ENCODE results near the gene FCAMR.

The FCAMR gene

GRCh38 chr1:206986885-206987284, 16.6 kb upstream of the FCAMR start:
- H3K4me3 ChIP-seq (ENCODE audit: low read length), result no peak overlapping the region
- no peaks in the 10 kb centered on the region for H3K9me3 ChIP-seq (replicated peaks; ENCODE audit: low read length)
- no peak overlapping the region for H3K9ac ChIP-seq (ENCODE audit: low read depth, low read length)
- no peaks in the 10 kb centered on the region for H3K36me3 ChIP-seq (ENCODE audit: insufficient read depth, low read length)
- no peak overlapping the region for H3K4me2 ChIP-seq (ENCODE audit: low read length)
- no peaks in the 10 kb centered on the region for H3K4me1 ChIP-seq (ENCODE audit: control insufficient read depth, insufficient read depth, low read length)
- H3K27me3 ChIP-seq (ENCODE audit: control insufficient read depth, insufficient read depth, low read length), result peaks cover 38% of the 10 kb centered on the region

GRCh38 chr1:206986402-206986801, 16.1 kb upstream of the FCAMR start:
- Histone ChIP-seq H3K4me3 (ENCODE audit: low read length) (no peak overlapping the region), H3K9me3 (replicated peaks; ENCODE audit: low read length) (no peaks in the 10 kb centered on the region), H3K36me3 (ENCODE audit: insufficient read depth, low read length) (no peaks in the 10 kb centered on the region), H3K4me1 (ENCODE audit: control insufficient read depth, insufficient read depth, low read length) (no peaks in the 10 kb centered on the region), H3K9ac (ENCODE audit: low read depth, low read length) (no peak overlapping the region), H3K27me3 (ENCODE audit: control insufficient read depth, insufficient read depth, low read length) (peaks cover 38% of the 10 kb centered on the region), H3K4me2 (ENCODE audit: low read length) (no peak overlapping the region)

- H3K4me3 ChIP-seq (ENCODE audit: low read length), result no peak overlapping the region
- H3K4me1 ChIP-seq (ENCODE audit: control insufficient read depth, insufficient read depth, low read length), result no peaks in the 10 kb centered on the region
- H3K9ac ChIP-seq (ENCODE audit: low read depth, low read length), result no peak overlapping the region
- H3K9me3 ChIP-seq (replicated peaks; ENCODE audit: low read length), result no peaks in the 10 kb centered on the region
- H3K36me3 ChIP-seq (ENCODE audit: insufficient read depth, low read length), result no peaks in the 10 kb centered on the region
- no peak overlapping the region for H3K4me2 ChIP-seq (ENCODE audit: low read length)
- peaks cover 38% of the 10 kb centered on the region for H3K27me3 ChIP-seq (ENCODE audit: control insufficient read depth, insufficient read depth, low read length)
These were observed 15.0 kb upstream of the FCAMR start for GRCh38 chr1:206985162-206985749.

GRCh38 chr1:206982216-206982615, 12.0 kb upstream of the FCAMR start:
- H3K4me2 ChIP-seq (ENCODE audit: low read length), result no peak overlapping the region
- H3K9ac ChIP-seq (ENCODE audit: low read depth, low read length), result no peak overlapping the region
- H3K27me3 ChIP-seq (ENCODE audit: control insufficient read depth, insufficient read depth, low read length), result peaks cover 24% of the 10 kb centered on the region
- no peak overlapping the region for H3K4me3 ChIP-seq (ENCODE audit: low read length)
- no peaks in the 10 kb centered on the region for H3K4me1 ChIP-seq (ENCODE audit: control insufficient read depth, insufficient read depth, low read length)
- H3K36me3 ChIP-seq (ENCODE audit: insufficient read depth, low read length), result no peaks in the 10 kb centered on the region
- H3K9me3 ChIP-seq (replicated peaks; ENCODE audit: low read length), result no peaks in the 10 kb centered on the region

- no peak overlapping the region for H3K9ac ChIP-seq (ENCODE audit: low read depth, low read length)
- H3K4me2 ChIP-seq (ENCODE audit: low read length), result no peak overlapping the region
- no peak overlapping the region for H3K4me3 ChIP-seq (ENCODE audit: low read length)
- peaks cover 15% of the 10 kb centered on the region for H3K27me3 ChIP-seq (ENCODE audit: control insufficient read depth, insufficient read depth, low read length)
- no peaks in the 10 kb centered on the region for H3K36me3 ChIP-seq (ENCODE audit: insufficient read depth, low read length)
- no peaks in the 10 kb centered on the region for H3K4me1 ChIP-seq (ENCODE audit: control insufficient read depth, insufficient read depth, low read length)
- no peaks in the 10 kb centered on the region for H3K9me3 ChIP-seq (replicated peaks; ENCODE audit: low read length)
These were observed 9.3 kb upstream of the FCAMR start for GRCh38 chr1:206979379-206980043.

GRCh38 chr1:206978259-206978658, 8.0 kb upstream of the FCAMR start:
- no peak overlapping the region for H3K9ac ChIP-seq (ENCODE audit: low read depth, low read length)
- no peak overlapping the region for H3K4me2 ChIP-seq (ENCODE audit: low read length)
- H3K4me3 ChIP-seq (ENCODE audit: low read length), result no peak overlapping the region
- H3K27me3 ChIP-seq (ENCODE audit: control insufficient read depth, insufficient read depth, low read length), result peaks cover 18% of the 10 kb centered on the region
- H3K4me1 ChIP-seq (ENCODE audit: control insufficient read depth, insufficient read depth, low read length), result no peaks in the 10 kb centered on the region
- no peaks in the 10 kb centered on the region for H3K36me3 ChIP-seq (ENCODE audit: insufficient read depth, low read length)
- H3K9me3 ChIP-seq (replicated peaks; ENCODE audit: low read length), result no peaks in the 10 kb centered on the region

GRCh38 chr1:206975306-206975705, 5.0 kb upstream of the FCAMR start:
- H3K4me1 ChIP-seq (ENCODE audit: control insufficient read depth, insufficient read depth, low read length), result no peaks in the 10 kb centered on the region
- H3K27me3 ChIP-seq (ENCODE audit: control insufficient read depth, insufficient read depth, low read length), result peaks cover 35% of the 10 kb centered on the region
- no peaks in the 10 kb centered on the region for H3K9me3 ChIP-seq (replicated peaks; ENCODE audit: low read length)
- H3K4me2 ChIP-seq (ENCODE audit: low read length), result no peak overlapping the region
- no peak overlapping the region for H3K9ac ChIP-seq (ENCODE audit: low read depth, low read length)
- no peaks in the 10 kb centered on the region for H3K36me3 ChIP-seq (ENCODE audit: insufficient read depth, low read length)
- H3K4me3 ChIP-seq (ENCODE audit: low read length), result no peak overlapping the region

GRCh38 chr1:206974140-206974539, 3.9 kb upstream of the FCAMR start:
- H3K9ac ChIP-seq (ENCODE audit: low read depth, low read length), result no peak overlapping the region
- peaks cover 47% of the 10 kb centered on the region for H3K27me3 ChIP-seq (ENCODE audit: control insufficient read depth, insufficient read depth, low read length)
- H3K4me3 ChIP-seq (ENCODE audit: low read length), result no peak overlapping the region
- H3K9me3 ChIP-seq (replicated peaks; ENCODE audit: low read length), result no peaks in the 10 kb centered on the region
- no peaks in the 10 kb centered on the region for H3K4me1 ChIP-seq (ENCODE audit: control insufficient read depth, insufficient read depth, low read length)
- H3K4me2 ChIP-seq (ENCODE audit: low read length), result no peak overlapping the region
- no peaks in the 10 kb centered on the region for H3K36me3 ChIP-seq (ENCODE audit: insufficient read depth, low read length)

- peaks cover 54% of the 10 kb centered on the region for H3K27me3 ChIP-seq (ENCODE audit: control insufficient read depth, insufficient read depth, low read length)
These were observed 2.5 kb upstream of the FCAMR start for GRCh38 chr1:206972728-206973127.

GRCh38 chr1:206971029-206971655, 882 bp upstream of the FCAMR start:
- Histone ChIP-seq H3K9me3 (replicated peaks; ENCODE audit: low read length) (no peaks in the 10 kb centered on the region), H3K4me2 (ENCODE audit: low read length) (no peak overlapping the region), H3K27me3 (ENCODE audit: control insufficient read depth, insufficient read depth, low read length) (peaks cover 56% of the 10 kb centered on the region), H3K4me1 (ENCODE audit: control insufficient read depth, insufficient read depth, low read length) (no peaks in the 10 kb centered on the region), H3K4me3 (ENCODE audit: low read length) (no peak overlapping the region), H3K36me3 (ENCODE audit: insufficient read depth, low read length) (no peaks in the 10 kb centered on the region), H3K9ac (ENCODE audit: low read depth, low read length) (no peak overlapping the region)

More at GRCh38 chr1:206972728-206973127, 2.5 kb upstream of the FCAMR start:
- H3K9ac ChIP-seq (ENCODE audit: low read depth, low read length), result no peak overlapping the region
- no peak overlapping the region for H3K4me3 ChIP-seq (ENCODE audit: low read length)
- H3K4me2 ChIP-seq (ENCODE audit: low read length), result no peak overlapping the region
- no peaks in the 10 kb centered on the region for H3K9me3 ChIP-seq (replicated peaks; ENCODE audit: low read length)
- no peaks in the 10 kb centered on the region for H3K36me3 ChIP-seq (ENCODE audit: insufficient read depth, low read length)
- H3K4me1 ChIP-seq (ENCODE audit: control insufficient read depth, insufficient read depth, low read length), result no peaks in the 10 kb centered on the region

GRCh38 chr1:206969090-206969489, 1.2 kb downstream of the FCAMR start:
- H3K9me3 ChIP-seq (replicated peaks; ENCODE audit: low read length), result no peaks in the 10 kb centered on the region
- no peaks in the 10 kb centered on the region for H3K36me3 ChIP-seq (ENCODE audit: insufficient read depth, low read length)
- H3K4me2 ChIP-seq (ENCODE audit: low read length), result no peak overlapping the region
- no peak overlapping the region for H3K4me3 ChIP-seq (ENCODE audit: low read length)
- no peaks in the 10 kb centered on the region for H3K4me1 ChIP-seq (ENCODE audit: control insufficient read depth, insufficient read depth, low read length)
- H3K27me3 ChIP-seq (ENCODE audit: control insufficient read depth, insufficient read depth, low read length), result peaks cover 54% of the 10 kb centered on the region
- H3K9ac ChIP-seq (ENCODE audit: low read depth, low read length), result no peak overlapping the region
